GM19328 (cell line): ENCODE results near the gene PEX14.

Source experiments
- ATAC-seq: cut with Tn5 transposase; IDR thresholded peaks from one replicate; pipeline ENCODE4 v1.9.1; 2021; ENCODE audit warnings: mild to moderate bottlenecking, moderate library complexity; ENCODE audit not compliant: unreplicated experiment

The PEX14 gene

GRCh38 chr1:10674700-10675609, 200.2 kb downstream of the PEX14 start:
- no peak for ATAC-seq

GRCh38 chr1:10675813-10676212, 201.1 kb downstream of the PEX14 start:
- no peak for ATAC-seq

- ATAC-seq: no peak
Observed at GRCh38 chr1:10676963-10677362, 202.2 kb downstream of the PEX14 start.

GRCh38 chr1:10677491-10678391, 203.0 kb downstream of the PEX14 start:
- no peak for ATAC-seq

GRCh38 chr1:10678402-10678801, 203.7 kb downstream of the PEX14 start:
- ATAC-seq: no peak

GRCh38 chr1:10678852-10679251, 204.1 kb downstream of the PEX14 start:
- ATAC-seq: no peak

GRCh38 chr1:10679496-10680220, 204.9 kb downstream of the PEX14 start:
- no peak for ATAC-seq
